Bronchial epithelial cell (primary cell): Measurements from ENCODE around the gene CRB3. TPM values are rescaled to one million over a fixed set of nuclear protein-coding genes. Genes with fewer than 3 reads are reported as not detected.

Experiments
- DNase-seq: peaks from one replicate; pipeline ENCODE4 v3.0.0-alpha.2; 2010; ENCODE audit warnings: low read depth
- FAIRE-seq: peaks from 2 replicates; lab custom pipeline; 2011; peaks lifted over from hg19 to GRCh38; lab: Jason Lieb, UNC
- H3K27me3 ChIP-seq: 2 replicates; pipeline ENCODE4 v1.5.1; 2011; ENCODE audit warnings: low read length; ENCODE audit not compliant: control insufficient read depth, insufficient read depth
- H3K36me3 ChIP-seq: 2 replicates; pipeline ENCODE4 v1.5.1; 2011; ENCODE audit warnings: low read length; ENCODE audit not compliant: control insufficient read depth, insufficient read depth
- H3K4me3 ChIP-seq: 2 replicates; pipeline ENCODE4 v1.5.1; 2011; ENCODE audit warnings: mild to moderate bottlenecking, low read depth, low read length, control low read depth
- CTCF ChIP-seq: IDR thresholded peaks from 2 replicates; pipeline ENCODE4 v1.5.1; 2011; ENCODE audit warnings: mild to moderate bottlenecking, moderate library complexity, low read length, control low read depth, inconsistent platforms; ENCODE audit not compliant: insufficient read depth, severe bottlenecking
- total RNA-seq: library from RNA; depleted of rRNA; stranded (reverse); fragments of >200 nt; gene quantifications from 2 replicates; pipeline ENCODE4 v1.2.1, GENCODE V29; 2014

CRB3 gene
- total RNA-seq, 1 donor from 2014 or later, result 49.5 TPM

- no peak for DNase-seq
Observed at GRCh38 chr19:6453951-6454565, 10.0 kb upstream of the CRB3 start.

GRCh38 chr19:6455924-6456323 lies 8.1 kb upstream of the CRB3 start:
- H3K36me3 ChIP-seq, result peaks cover 1% of the 10 kb centered on the region
- H3K27me3 ChIP-seq, result no peaks in the 10 kb centered on the region
- TF ChIP-seq CTCF, result no peak
- no peak overlapping the region for H3K4me3 ChIP-seq
- FAIRE-seq (no peak), DNase-seq (no peak)

More at GRCh38 chr19:6453951-6454565, 10.0 kb upstream of the CRB3 start:
- no peak for FAIRE-seq
- H3K36me3 ChIP-seq, result peaks cover 1% of the 10 kb centered on the region
- no peak overlapping the region for H3K4me3 ChIP-seq
- no peaks in the 10 kb centered on the region for H3K27me3 ChIP-seq
- TF ChIP-seq CTCF, result no peak

GRCh38 chr19:6457958-6458694 lies 5.9 kb upstream of the CRB3 start:
- no peak for TF ChIP-seq CTCF
- DNase-seq (no peak), FAIRE-seq (peak; percentile 86)
- Histone ChIP-seq H3K4me3 (no peak overlapping the region), H3K36me3 (peaks cover 1% of the 10 kb centered on the region), H3K27me3 (no peaks in the 10 kb centered on the region)

GRCh38 chr19:6458695-6459261 lies 5.3 kb upstream of the CRB3 start:
- H3K4me3 ChIP-seq, result peak overlapping the region; percentile 72
- DNase-seq, result no peak
- peaks cover under 1% of the 10 kb centered on the region for H3K36me3 ChIP-seq
- no peaks in the 10 kb centered on the region for H3K27me3 ChIP-seq
- FAIRE-seq, result no peak
- no peak for TF ChIP-seq CTCF

- Histone ChIP-seq H3K27me3 (no peaks in the 10 kb centered on the region), H3K36me3 (no peaks in the 10 kb centered on the region), H3K4me3 (peak within 1 kb of the TSS; percentile 72)
- peak; percentile 47 for DNase-seq
- no peak for FAIRE-seq
- TF ChIP-seq CTCF, result no peak
Observed at GRCh38 chr19:6459262-6460098, 4.6 kb upstream of the CRB3 start, which contains the start of gene SLC25A23. TSS of gene SLC25A23 (minus strand) at chr19:6459792. CDS start at chr19:6459628, 164 bp downstream.
